GM12874 (cell line): ENCODE data around the gene GPR89B.
"Not testable (repeated sequence)": the region's sequence is repeated elsewhere in the genome, so short reads cannot be mapped to it uniquely, and the experiment has no call there.

Experiments
- CTCF ChIP-seq: IDR thresholded peaks from 2 replicates; pipeline ENCODE4 v1.5.1; 2011; ENCODE audit warnings: low read depth, mild to moderate bottlenecking, control low read depth, low read length, moderate library complexity; ENCODE audit not compliant: insufficient read depth

GPR89B gene

DNA sequence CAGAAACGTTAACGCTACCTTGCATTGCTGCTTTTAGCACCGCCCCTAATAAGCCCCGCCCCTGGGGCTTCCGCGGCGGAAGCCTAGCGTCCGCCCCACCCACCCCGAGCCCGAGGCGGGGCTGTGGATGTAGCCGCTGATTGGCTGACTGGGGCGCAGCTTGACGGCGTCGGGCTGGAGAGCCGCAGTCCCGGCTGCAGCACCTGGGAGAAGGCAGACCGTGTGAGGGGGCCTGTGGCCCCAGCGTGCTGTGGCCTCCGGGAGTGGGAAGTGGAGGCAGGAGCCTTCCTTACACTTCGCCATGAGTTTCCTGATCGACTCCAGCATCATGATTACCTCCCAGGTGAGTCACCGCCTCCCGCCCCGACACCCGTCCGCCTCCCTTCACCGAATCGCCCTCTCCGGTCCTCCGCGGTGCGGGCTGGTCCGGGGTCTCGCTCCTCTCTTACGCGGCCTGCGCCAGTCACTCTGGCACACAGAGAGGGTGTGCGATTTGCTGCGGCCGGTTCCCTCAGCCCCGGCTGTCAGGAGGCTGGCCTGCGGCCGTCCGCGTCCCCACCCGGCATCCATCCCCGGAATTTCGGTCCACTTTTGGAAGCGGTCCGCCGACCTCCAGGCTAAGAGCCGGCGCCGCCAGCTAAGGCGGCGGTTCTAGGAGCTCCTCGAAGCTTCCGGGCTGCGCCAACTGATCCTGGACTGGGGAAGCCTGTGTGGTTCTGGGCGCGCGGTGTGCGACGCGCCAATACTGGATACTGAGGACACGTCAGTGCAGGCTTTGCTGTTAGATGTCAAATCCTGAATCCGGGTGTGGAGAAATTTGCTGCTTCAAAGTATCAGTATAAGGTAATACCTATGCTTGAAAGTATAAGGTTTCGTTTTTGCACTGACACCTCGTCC is at the start of gene GPR89B:
Gene GPR89B (plus strand): TSS at position 185 of the 897 bp plus-strand sequence. CDS start 117 bp downstream, at position 302.
- TF ChIP-seq CTCF: not testable (repeated sequence)

GRCh38 chr1:147879911-147880310 is 48.3 kb upstream of the GPR89B start:
- no peak for TF ChIP-seq CTCF

DNA sequence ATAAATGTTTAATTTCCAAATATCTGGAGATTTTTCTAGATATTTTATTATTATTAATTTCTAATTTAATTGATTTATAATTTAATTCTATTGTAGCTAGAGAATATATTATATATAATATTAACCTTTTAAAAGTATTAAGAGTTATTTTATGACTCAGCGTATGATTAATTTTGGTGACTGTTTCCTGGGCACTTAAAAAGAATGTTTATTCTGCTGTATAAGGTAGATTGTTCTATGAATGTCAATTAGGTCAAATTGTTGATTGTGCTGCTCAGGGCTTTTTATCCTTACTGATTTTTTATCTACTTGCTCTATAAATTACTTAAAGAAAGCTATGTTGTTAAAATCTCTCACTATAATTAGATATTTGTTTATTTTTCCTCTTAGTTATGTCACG is 45.7 kb upstream of the GPR89B start:
- TF ChIP-seq CTCF: no peak

DNA sequence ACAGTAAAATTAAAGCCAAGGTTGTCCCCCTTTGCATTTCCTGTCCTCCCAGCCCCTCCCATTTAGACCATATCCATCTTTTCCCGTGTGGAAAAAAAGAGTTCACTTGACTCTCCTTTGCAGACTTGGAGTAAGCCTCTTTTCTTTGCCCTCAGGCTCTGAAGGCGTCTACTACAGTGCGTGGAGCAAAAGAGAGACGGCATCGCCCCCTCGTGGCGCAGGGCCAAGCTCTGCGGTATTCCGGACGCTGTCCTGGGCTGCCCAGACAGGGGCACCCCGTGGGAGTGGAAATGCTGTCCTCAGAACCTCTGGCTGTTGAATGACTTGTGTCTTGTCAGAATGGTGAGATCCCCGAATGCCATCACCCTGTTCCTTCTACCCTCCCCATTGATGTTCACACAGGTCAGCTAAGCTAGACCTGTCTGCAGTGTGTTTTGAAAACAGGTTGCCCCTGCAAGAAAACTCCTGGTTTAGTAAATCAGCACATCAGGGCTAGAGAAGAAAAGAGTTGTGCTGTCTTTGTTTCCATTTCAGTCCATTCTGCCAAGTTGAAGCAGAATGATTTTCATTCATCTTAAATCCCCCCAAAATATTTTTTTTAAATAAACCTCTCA is 37.9 kb upstream of the GPR89B start:
- TF ChIP-seq CTCF: peak; percentile 78

DNA sequence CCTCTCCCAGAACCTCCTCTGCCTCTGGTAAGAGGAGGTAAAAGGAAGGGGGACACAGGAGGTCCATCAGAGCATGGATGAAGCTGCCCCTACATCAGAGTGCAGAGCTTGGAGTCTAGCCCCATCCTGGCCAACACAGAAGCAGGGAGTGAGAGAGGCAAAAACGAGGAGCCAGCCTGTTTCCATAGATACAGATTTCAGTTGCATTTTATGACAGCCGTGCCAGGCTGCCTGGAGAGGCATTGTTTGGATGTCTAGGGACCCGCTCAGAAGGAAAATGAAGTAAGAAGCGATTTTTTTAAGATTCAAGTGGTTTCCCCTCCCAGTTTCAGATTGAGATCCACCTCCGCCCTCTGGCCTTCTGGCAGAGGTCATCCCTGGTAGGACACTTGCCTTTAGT is 37.1 kb upstream of the GPR89B start:
- no peak for TF ChIP-seq CTCF

GRCh38 chr1:147892216-147892615 is 36.0 kb upstream of the GPR89B start:
- TF ChIP-seq CTCF: no peak

DNA sequence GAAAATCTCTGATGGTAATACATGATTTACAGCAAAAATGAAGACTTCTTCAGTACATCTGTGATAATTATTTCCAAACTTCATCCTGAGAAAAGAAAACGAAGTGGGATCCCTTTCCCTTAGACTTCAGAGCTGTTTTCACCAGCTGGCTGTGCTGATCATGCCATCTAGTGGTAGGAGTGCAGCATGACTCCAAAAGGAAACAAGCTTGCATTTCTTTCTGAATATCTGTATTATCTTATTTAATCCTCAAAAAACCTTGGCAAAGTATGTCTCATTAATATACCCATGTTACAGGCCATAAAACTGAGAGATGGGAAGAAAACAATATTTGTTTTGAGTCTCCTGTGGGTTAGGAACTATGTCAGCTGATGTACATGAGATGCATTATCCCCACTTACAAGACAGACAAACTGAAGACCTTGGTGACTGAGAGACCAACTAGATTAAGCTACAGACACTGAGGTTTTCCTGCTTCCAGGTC is 35.4 kb upstream of the GPR89B start:
- TF ChIP-seq CTCF: peak; percentile 86
